DLD1 (cell line): ENCODE results near the gene LRRIQ3.
"Not testable (repeated sequence)": the region's sequence is repeated elsewhere in the genome, so short reads cannot be mapped to it uniquely, and the experiment has no call there.

Experiments
- in situ Hi-C: cut with HindIII; loops from 2 replicates; pipeline ENCODE4 v1.10.0; 2017; ENCODE audit warnings: low sequenced_read_pairs

The LRRIQ3 gene

GRCh38 chr1:74197657-74198552, at the start of gene LRRIQ3, which contains the start of gene FPGT:
TSS of gene LRRIQ3 (minus strand) at chr1:74198176. CDS start at chr1:74183684, 14,492 bp downstream.
TSS of gene FPGT (plus strand) at chr1:74198242. CDS start at chr1:74198279, 37 bp downstream.
- in situ Hi-C loops = no loop called here

GRCh38 chr1:74246315-74246714, 48.3 kb upstream of the LRRIQ3 start:
- in situ Hi-C loops = no loop called here

- in situ Hi-C loops = no loop called here
These were observed 47.3 kb upstream of the LRRIQ3 start for GRCh38 chr1:74245168-74245772.

GRCh38 chr1:74237787-74238186, 39.8 kb upstream of the LRRIQ3 start:
- in situ Hi-C loops = no loop called here

- in situ Hi-C loops = no loop called here
These were observed 39.1 kb upstream of the LRRIQ3 start for GRCh38 chr1:74237035-74237434.

- in situ Hi-C loops = no loop called here
These were observed 38.5 kb upstream of the LRRIQ3 start for GRCh38 chr1:74236440-74236839.

GRCh38 chr1:74235153-74235552, 37.2 kb upstream of the LRRIQ3 start, which contains the start of gene TNNI3K:
TSS of gene TNNI3K (plus strand) at chr1:74235387. CDS start at chr1:74235452, 65 bp downstream.
- in situ Hi-C loops = no loop called here

- in situ Hi-C loops = no loop called here
These were observed 25.5 kb upstream of the LRRIQ3 start for GRCh38 chr1:74223453-74223852.

- in situ Hi-C loops = no loop called here
These were observed 24.7 kb upstream of the LRRIQ3 start for GRCh38 chr1:74222701-74223100.

GRCh38 chr1:74215229-74215628, 17.3 kb upstream of the LRRIQ3 start:
- in situ Hi-C loops = no loop called here

GRCh38 chr1:74205266-74205665, 7.3 kb upstream of the LRRIQ3 start:
- in situ Hi-C loops = no loop called here

GRCh38 chr1:74199504-74199903, 1.5 kb upstream of the LRRIQ3 start:
- in situ Hi-C loops = no loop called here

GRCh38 chr1:74197255-74197654, 721 bp downstream of the LRRIQ3 start:
- in situ Hi-C loops = no loop called here

- in situ Hi-C loops = no loop called here
These were observed 2.6 kb downstream of the LRRIQ3 start for GRCh38 chr1:74195339-74195738.

- in situ Hi-C loops = no loop called here
These were observed 4.1 kb downstream of the LRRIQ3 start for GRCh38 chr1:74193908-74194307.

- in situ Hi-C loops = no loop called here
These were observed 17.5 kb downstream of the LRRIQ3 start for GRCh38 chr1:74180490-74180889.

GRCh38 chr1:74174423-74174822, 23.6 kb downstream of the LRRIQ3 start:
- in situ Hi-C loops = not testable (repeated sequence)

GRCh38 chr1:74162333-74162732, 35.6 kb downstream of the LRRIQ3 start:
- in situ Hi-C loops = no loop called here

GRCh38 chr1:74161497-74161896, 36.5 kb downstream of the LRRIQ3 start:
- in situ Hi-C loops = no loop called here

GRCh38 chr1:74160046-74160445, 37.9 kb downstream of the LRRIQ3 start:
- in situ Hi-C loops = no loop called here

GRCh38 chr1:74145086-74145485, 52.9 kb downstream of the LRRIQ3 start:
- in situ Hi-C loops = no loop called here

- in situ Hi-C loops = not testable (repeated sequence)
These were observed 80.6 kb downstream of the LRRIQ3 start for GRCh38 chr1:74117370-74117769.
